A549 (cell line): Measurements from ENCODE around the gene TMUB2. TPM values are rescaled to one million over a fixed set of nuclear protein-coding genes. Genes with fewer than 3 reads are reported as not detected.

Source experiments
- ATAC-seq, 2 experiments: fragments of 200-7000 bp in 1 of 2; fragments of >200 bp in 1 of 2; cut with Nextera tagmentation in 1 of 2; cut with Tn5 transposase in 1 of 2; 3 replicates each; pipeline versions ENCODE4 v1.8.0 to v1.9.1; 2018 to 2020; ENCODE audit warnings: mild to moderate bottlenecking in 1 of 2, moderate library complexity in 1 of 2
- CTCF ChIA-PET: fragments of 300-600 bp; sonication (Branson Sonifier 250); formaldehyde crosslinking; extraction: SDS; loops from one replicate; lab custom pipeline; 2021; ENCODE audit warnings: antibody characterized with exemption, inconsistent platforms; lab: Yijun Ruan, JAX
- POLR2A ChIA-PET: fragments of 350-600 bp; formaldehyde crosslinking; extraction: SDS; loops from one replicate; lab custom pipeline; 2021; ENCODE audit warnings: antibody characterized with exemption, inconsistent platforms; lab: Yijun Ruan, JAX
- DNase-seq, 2 experiments: peaks; one replicate each; pipeline versions ENCODE4 v3.0.0 to v3.0.0-alpha.2; 2011 to 2016; ENCODE audit warnings: low read depth in 1 of 2, low spot score in 1 of 2
- FAIRE-seq: peaks from 2 replicates; lab custom pipeline; 2011; peaks lifted over from hg19 to GRCh38; lab: Jason Lieb, UNC
- H3K27ac ChIP-seq, 2 experiments: fragments of >200 bp; sonication (Bioruptor Twin); formaldehyde crosslinking; 3 replicates each; pipeline ENCODE4 v1.5.1; 2016 to 2017
- H3K4me1 ChIP-seq: fragments of >200 bp; sonication (Bioruptor Twin); formaldehyde crosslinking; 3 replicates; pipeline ENCODE4 v1.6.1; 2016
- H3K4me2 ChIP-seq: fragments of >200 bp; sonication (Bioruptor Twin); formaldehyde crosslinking; 3 replicates; pipeline ENCODE4 v1.6.1; 2016
- H3K4me3 ChIP-seq: fragments of >200 bp; sonication (Bioruptor Twin); formaldehyde crosslinking; 3 replicates; pipeline ENCODE4 v1.5.1; 2016
- H3K9me3 ChIP-seq: fragments of >200 bp; sonication (Bioruptor Twin); formaldehyde crosslinking; 3 replicates; pipeline ENCODE4 v1.6.1; 2016
- ATOH8 ChIP-seq: fragments of 250-450 bp; sonication (Bioruptor Pico); IDR thresholded peaks from 2 replicates; pipeline ENCODE4 v1.5.0; 2020; ENCODE audit warnings: low read depth, mild to moderate bottlenecking, moderate library complexity
- CEBPB ChIP-seq, 2 experiments: fragments of >200 bp in 1 of 2; sonication (Bioruptor Twin) in 1 of 2; formaldehyde crosslinking in 1 of 2; IDR thresholded peaks; 2 replicates each; pipeline ENCODE4 v1.6.1; 2012 to 2016
- CHD2 ChIP-seq: fragments of 150-350 bp; IDR thresholded peaks from 2 replicates; pipeline ENCODE4 v1.6.1; 2014; ENCODE audit warnings: low read length; ENCODE audit not compliant: partially characterized antibody
- CHD4 ChIP-seq: fragments of 200-600 bp; sonication (generic); IDR thresholded peaks from 2 replicates; pipeline ENCODE4 v1.6.1; 2016; ENCODE audit warnings: antibody characterized with exemption, mild to moderate bottlenecking, borderline replicate concordance
- CTCF ChIP-seq: fragments of >200 bp; sonication (Bioruptor Twin); formaldehyde crosslinking; IDR thresholded peaks from 3 replicates; pipeline ENCODE4 v1.5.1; 2016
- ELK1 ChIP-seq: fragments of 150-350 bp; IDR thresholded peaks from 2 replicates; pipeline ENCODE4 v1.6.1; 2014; ENCODE audit warnings: low read depth, mild to moderate bottlenecking, low read length
- EP300 ChIP-seq, 2 experiments: fragments of >200 bp; sonication (Bioruptor Twin); formaldehyde crosslinking; IDR thresholded peaks; 2 replicates in 1 of 2; 3 replicates in 1 of 2; pipeline ENCODE4 v1.6.1; 2016 to 2017
- ESRRA ChIP-seq: fragments of 150-350 bp; IDR thresholded peaks from 2 replicates; pipeline ENCODE4 v1.6.1; 2014; ENCODE audit warnings: mild to moderate bottlenecking, low read length, borderline replicate concordance
- FOSB ChIP-seq: fragments of 250-450 bp; sonication (Bioruptor Pico); IDR thresholded peaks from 2 replicates; pipeline ENCODE4 v1.5.0; 2020; ENCODE audit warnings: mild to moderate bottlenecking, moderate library complexity
- HEYL ChIP-seq: fragments of 250-450 bp; sonication (Bioruptor Pico); IDR thresholded peaks from 2 replicates; pipeline ENCODE4 v1.8.0; 2021; ENCODE audit warnings: mild to moderate bottlenecking, moderate library complexity
- HOXA7 ChIP-seq: fragments of 250-450 bp; sonication (Bioruptor Pico); IDR thresholded peaks from 2 replicates; pipeline ENCODE4 v1.5.0; 2020; ENCODE audit warnings: mild to moderate bottlenecking, moderate library complexity
- HOXB5 ChIP-seq: fragments of 250-450 bp; sonication (Bioruptor Pico); IDR thresholded peaks from 2 replicates; pipeline ENCODE4 v1.5.0; 2020; ENCODE audit warnings: mild to moderate bottlenecking, moderate library complexity
- JUN ChIP-seq, 2 experiments: fragments of >200 bp; sonication (Bioruptor Twin); formaldehyde crosslinking; IDR thresholded peaks; 2 replicates in 1 of 2; 3 replicates in 1 of 2; pipeline ENCODE4 v1.6.1; 2016 to 2017
- JUNB ChIP-seq: fragments of >200 bp; sonication (Bioruptor Twin); formaldehyde crosslinking; IDR thresholded peaks from 2 replicates; pipeline ENCODE4 v1.6.1; 2016
- KDM1A ChIP-seq: fragments of 200-600 bp; sonication (generic); IDR thresholded peaks from 2 replicates; pipeline ENCODE4 v1.6.1; 2016; ENCODE audit warnings: low read depth, mild to moderate bottlenecking
- MAX ChIP-seq: IDR thresholded peaks from 2 replicates; pipeline ENCODE4 v1.6.1; 2012
- MYC ChIP-seq: IDR thresholded peaks from 2 replicates; pipeline ENCODE4 v1.6.1; 2012; ENCODE audit warnings: mild to moderate bottlenecking, inconsistent platforms, low read length, improper control_type of control experiment, borderline replicate concordance
- NFE2L2 ChIP-seq: fragments of 150-350 bp; conservative IDR thresholded peaks from 2 replicates; pipeline ENCODE4 v1.6.1; 2014; ENCODE audit warnings: low read length
- NR3C1 ChIP-seq: fragments of >200 bp; sonication (Bioruptor Twin); formaldehyde crosslinking; IDR thresholded peaks from 3 replicates; pipeline ENCODE4 v1.6.1; 2017
- PHF8 ChIP-seq: fragments of 200-600 bp; sonication (generic); IDR thresholded peaks from 2 replicates; pipeline ENCODE4 v1.6.1; 2016; ENCODE audit warnings: low read depth, mild to moderate bottlenecking, antibody characterized with exemption, moderate library complexity, borderline replicate concordance
- POLR2A ChIP-seq: IDR thresholded peaks from 2 replicates; pipeline ENCODE4 v1.6.1; 2012; ENCODE audit warnings: mild to moderate bottlenecking, low read length
- POLR2AphosphoS2 ChIP-seq: conservative IDR thresholded peaks from 2 replicates; pipeline ENCODE4 v1.6.1; 2012; ENCODE audit warnings: low read length, improper control_type of control experiment, inconsistent platforms
- RCOR1 ChIP-seq: fragments of 150-350 bp; IDR thresholded peaks from 2 replicates; pipeline ENCODE4 v1.6.1; 2014; ENCODE audit warnings: antibody characterized with exemption, low read length, low read depth
- REST ChIP-seq: fragments of 200-600 bp; sonication (generic); IDR thresholded peaks from 2 replicates; pipeline ENCODE4 v1.6.1; 2016; ENCODE audit warnings: antibody characterized with exemption, mild to moderate bottlenecking, moderate library complexity
- SMC3 ChIP-seq: fragments of >200 bp; sonication (Bioruptor Twin); formaldehyde crosslinking; IDR thresholded peaks from 3 replicates; pipeline ENCODE4 v1.6.1; 2018; ENCODE audit warnings: inconsistent platforms
- TFCP2L1 ChIP-seq: fragments of 250-450 bp; sonication (Bioruptor Pico); IDR thresholded peaks from 2 replicates; pipeline ENCODE4 v1.5.0; 2021; ENCODE audit warnings: mild to moderate bottlenecking
- TP53 ChIP-seq: fragments of 250-450 bp; sonication (Bioruptor Pico); IDR thresholded peaks from 2 replicates; pipeline ENCODE4 v1.5.0; 2021; ENCODE audit warnings: mild to moderate bottlenecking, moderate library complexity
- ZSCAN20 ChIP-seq: fragments of 250-450 bp; sonication (Bioruptor Pico); IDR thresholded peaks from 2 replicates; pipeline ENCODE4 v1.8.0; 2022; ENCODE audit warnings: mild to moderate bottlenecking, moderate library complexity
- WGBS: methylation state at CpG from one replicate; pipeline ENCODE4 v1.1.6; 2017; ENCODE audit errors: missing lambda C conversion rate; 5-methylcytosine and 5-hydroxymethylcytosine counted together
- polyA plus RNA-seq, 4 experiments: library from polyadenylated mRNA; depleted of rRNA in 3 of 4; stranded (reverse); fragments of >200 nt; fragmentation: RNase III in 1 of 4; extraction: RNeasy Plus Mini Kit Qiagen cat#74134 plus additional on column Dnase treatment in 1 of 4; gene quantifications; 2 replicates in 3 of 4; 3 replicates in 1 of 4; pipeline ENCODE4 v1.2.3, GENCODE V29; 2011 to 2017

Gene TMUB2
- polyA plus RNA-seq, 2 of the 4 experiments (the other 2 are of a cell fraction): 36.2 to 42.0 TPM

- H3K27ac ChIP-seq: no peak overlapping the region
- H3K9me3 ChIP-seq: no peaks in the 10 kb centered on the region
- POLR2A ChIA-PET: interaction anchor here (0.7 to 1.9 kb wide), 2 partner anchors 10 to 16 kb away, joined by 4 read pairs; no protein-coding TSS in a partner anchor
- CTCF ChIA-PET: interaction anchor here (0.6 to 5.3 kb wide), 11 partner anchors 9 to 434 kb away, joined by 3 to 58 read pairs (median 4); partner anchors contain the start of gene ASB16
- H3K4me3 ChIP-seq: no peak overlapping the region
- 88% methylated on average over 8 of the region's 8 CpGs for WGBS
- TF ChIP-seq POLR2AphosphoS2 (no peak), TP53 (CRISPR knock-in tag) (no peak), RCOR1 (no peak), NFE2L2 (no peak), CEBPB (IDR thresholded peaks at IDR 0.05) (peak; percentile 58 to 81; a peak in 3 of 4 replicates)
- H3K4me1 ChIP-seq: peaks cover 24% of the 10 kb centered on the region
- DNase-seq: no peak
- H3K4me2 ChIP-seq: peak overlapping the region; percentile 84
- ATAC-seq: no peak
- no peak for FAIRE-seq
Observed at GRCh38 chr17:44184212-44184810, 2.5 kb upstream of the TMUB2 start.

GRCh38 chr17:44187131-44187899 lies 543 bp downstream of the TMUB2 start:
- no peak for DNase-seq
- Histone ChIP-seq H3K4me2 (peak overlapping the region; percentile 77), H3K9me3 (no peaks in the 10 kb centered on the region), H3K4me3 (peak overlapping the region; percentile 87), H3K4me1 (peaks cover 24% of the 10 kb centered on the region), H3K27ac (peak overlapping the region; percentile 92 to 97)
- no peak for FAIRE-seq
- 4% methylated on average over 26 of the region's 32 CpGs for WGBS
- POLR2A ChIA-PET: interaction anchor here (0.6 to 2.1 kb wide), 20 partner anchors 8 to 369 kb away, joined by 3 to 28 read pairs (median 4); partner anchors contain the start of genes ATXN7L3, FZD2, HDAC5 and UBTF
- CTCF ChIA-PET: interaction anchor here (0.6 to 5.3 kb wide), 7 partner anchors 8 to 157 kb away, joined by 3 to 58 read pairs (median 3); partner anchors contain the start of gene ASB16
- ATAC-seq: peak; percentile 62 to 71
- TF ChIP-seq JUN (IDR thresholded peaks at IDR 0.05) (no peak), TFCP2L1 (CRISPR knock-in tag) (no peak), CTCF (no peak), SMC3 (no peak), MYC (0 out of 2 replicates have a peak, but pooled peaks have one; percentile 33), CHD4 (peak; percentile 24; the same call in 1 of the 2 replicates), MAX (0 out of 2 replicates have a peak, but pooled peaks have one; percentile 20), CHD2 (no peak), ELK1 (no peak), POLR2A (0 out of 2 replicates have a peak, but pooled peaks have one; percentile 20), EP300 (IDR thresholded peaks at IDR 0.05) (no peak), REST (peak; percentile 32; the same call in 1 of the 2 replicates), HOXB5 (no peak), FOSB (CRISPR knock-in tag) (no peak), HOXA7 (CRISPR knock-in tag) (0 out of 2 replicates have a peak, but pooled peaks have one; percentile 58), ATOH8 (CRISPR knock-in tag) (no peak), KDM1A (no peak; the same call in none of the 2 replicates), RCOR1 (no peak), HEYL (CRISPR knock-in tag) (no peak), ESRRA (no peak), PHF8 (peak; percentile 57; the same call in 1 of the 2 replicates), TP53 (CRISPR knock-in tag) (peak; percentile 19; the same call in 1 of the 2 replicates), NR3C1 (no peak), ZSCAN20 (CRISPR knock-in tag) (no peak), JUNB (no peak)
